ENCODE results near the gene OR1L1. TPM values are rescaled to one million over a fixed set of nuclear protein-coding genes. Genes with fewer than 3 reads are reported as not detected.

OR1L1 gene
- total and polyA plus RNA-seq, 9 donors, result not detected

- intact Hi-C loops (cut with DNase I), result no loop called here
- H3K27me3 ChIP-seq, result no peaks in the 10 kb centered on the region
- H3K4me1 ChIP-seq (ENCODE audit: insufficient read depth), result no peaks in the 10 kb centered on the region
- no peak overlapping the region for H3K4me3 ChIP-seq
- DNase-seq, result no peak
- H3K36me3 ChIP-seq, result no peaks in the 10 kb centered on the region
- WGBS, 3 donors, result 91 to 97% (median 92%) methylated on average over 1 of the region's 1 CpG
- H3K27ac ChIP-seq, result no peak overlapping the region
- no peak for TF ChIP-seq EP300 (IDR thresholded peaks at IDR 0.05)
- TF ChIP-seq CTCF (IDR thresholded peaks at IDR 0.05), result no peak
- no peak for TF ChIP-seq POLR2A (IDR thresholded peaks at IDR 0.05)
- H3K9me3 ChIP-seq, result no peaks in the 10 kb centered on the region
These were observed 34.2 kb downstream of the OR1L1 start for GRCh38 chr9:122695696-122696095.

Other genes starting within 250 kb of the OR1L1 start
- not detected for gene OR1J1, start 183.8 kb upstream of the OR1L1 start, total RNA-seq
- not detected for gene OR1J1, start 183.8 kb upstream of the OR1L1 start, polyA plus RNA-seq
- gene OR1J2, start 150.9 kb upstream of the OR1L1 start, total RNA-seq, result not detected
- not detected for gene OR1J2, start 150.9 kb upstream of the OR1L1 start, polyA plus RNA-seq
- not detected for gene OR1J4, start 142.6 kb upstream of the OR1L1 start, total RNA-seq
- gene OR1J4, start 142.6 kb upstream of the OR1L1 start, polyA plus RNA-seq, result not detected
- not detected for gene OR1N1, start 134.4 kb upstream of the OR1L1 start, total RNA-seq
- not detected for gene OR1N1, start 134.4 kb upstream of the OR1L1 start, polyA plus RNA-seq
- not detected for gene OR1N2, start 108.6 kb upstream of the OR1L1 start, total RNA-seq
- not detected for gene OR1N2, start 108.6 kb upstream of the OR1L1 start, polyA plus RNA-seq
- under 1 TPM in 3 of 7 donors, not detected in 4; 0.20 to 0.24 (median 0.22) TPM for gene OR1L8, start 78.3 kb upstream of the OR1L1 start, total RNA-seq
- under 1 TPM in 1 of 2 donors, not detected in 1; 0.28 TPM for gene OR1L8, start 78.3 kb upstream of the OR1L1 start, polyA plus RNA-seq
- not detected for gene OR1Q1, start 47.0 kb upstream of the OR1L1 start, total RNA-seq
- gene OR1Q1, start 47.0 kb upstream of the OR1L1 start, polyA plus RNA-seq, result not detected
- not detected for gene OR1B1, start 4.1 kb upstream of the OR1L1 start, total RNA-seq
- not detected for gene OR1B1, start 4.1 kb upstream of the OR1L1 start, polyA plus RNA-seq
- not detected for gene OR1L3, start 13.4 kb downstream of the OR1L1 start, total RNA-seq
- not detected for gene OR1L3, start 13.4 kb downstream of the OR1L1 start, polyA plus RNA-seq
- gene OR1L4, start 62.3 kb downstream of the OR1L1 start, total RNA-seq, result not detected
- gene OR1L4, start 62.3 kb downstream of the OR1L1 start, polyA plus RNA-seq, result not detected
- gene OR1L6, start 80.6 kb downstream of the OR1L1 start, total RNA-seq, result not detected
- gene OR1L6, start 80.6 kb downstream of the OR1L1 start, polyA plus RNA-seq, result not detected
- gene OR5C1, start 127.2 kb downstream of the OR1L1 start, total RNA-seq, result not detected
- gene OR5C1, start 127.2 kb downstream of the OR1L1 start, polyA plus RNA-seq, result not detected
- not detected for gene OR1K1, start 138.4 kb downstream of the OR1L1 start, total RNA-seq
- not detected for gene OR1K1, start 138.4 kb downstream of the OR1L1 start, polyA plus RNA-seq
- gene PDCL, start 166.9 kb downstream of the OR1L1 start, total RNA-seq, result 10 to 100 TPM; 12.0 to 19.0 (median 16.5) TPM
- 10 to 100 TPM in 1 of 2 donors, 1 to 10 TPM in 1; 9.2 to 12.2 TPM for gene PDCL, start 166.9 kb downstream of the OR1L1 start, polyA plus RNA-seq
- 10 to 100 TPM; 24.9 to 40.9 (median 32.0) TPM for gene RC3H2, start 243.6 kb downstream of the OR1L1 start, total RNA-seq
- 10 to 100 TPM; 10.2 to 17.5 TPM for gene RC3H2, start 243.6 kb downstream of the OR1L1 start, polyA plus RNA-seq